HEK293T (cell line): Measurements from ENCODE around the gene APOL1.

ENCODE experiments used
- ARNT ChIP-seq: fragments of 450-650 bp; IDR thresholded peaks from 2 replicates; pipeline ENCODE4 v1.6.1; 2017; ENCODE audit warnings: mild to moderate bottlenecking
- BHLHE40 ChIP-seq: fragments of 450-650 bp; IDR thresholded peaks from 2 replicates; pipeline ENCODE4 v1.6.1; 2016; ENCODE audit warnings: mild to moderate bottlenecking, moderate library complexity, borderline replicate concordance
- CTBP1 ChIP-seq: fragments of 450-650 bp; IDR thresholded peaks from 2 replicates; pipeline ENCODE4 v1.6.1; 2016; ENCODE audit warnings: borderline replicate concordance
- FOXA1 ChIP-seq: fragments of 450-650 bp; IDR thresholded peaks from 2 replicates; pipeline ENCODE4 v1.6.1; 2016; ENCODE audit warnings: mild to moderate bottlenecking
- FOXK2 ChIP-seq: fragments of 450-650 bp; IDR thresholded peaks from 2 replicates; pipeline ENCODE4 v1.6.1; 2016; ENCODE audit warnings: mild to moderate bottlenecking
- FOXM1 ChIP-seq: fragments of 450-650 bp; IDR thresholded peaks from 2 replicates; pipeline ENCODE4 v1.6.1; 2017; ENCODE audit warnings: mild to moderate bottlenecking, borderline replicate concordance
- HDGF ChIP-seq: fragments of 450-650 bp; IDR thresholded peaks from 2 replicates; pipeline ENCODE4 v1.6.1; 2017; ENCODE audit warnings: antibody characterized with exemption, borderline replicate concordance
- L3MBTL2 ChIP-seq: fragments of 450-650 bp; conservative IDR thresholded peaks from 2 replicates; pipeline ENCODE4 v1.6.1; 2016; ENCODE audit warnings: mild to moderate bottlenecking
- LEF1 ChIP-seq: fragments of 450-650 bp; IDR thresholded peaks from 2 replicates; pipeline ENCODE4 v1.6.1; 2017; ENCODE audit warnings: mild to moderate bottlenecking, borderline replicate concordance
- PKNOX1 ChIP-seq: fragments of 450-650 bp; IDR thresholded peaks from 2 replicates; pipeline ENCODE4 v1.6.1; 2016
- SP1 ChIP-seq: fragments of 450-650 bp; IDR thresholded peaks from 2 replicates; pipeline ENCODE4 v1.6.1; 2017
- SUZ12 ChIP-seq: fragments of 450-650 bp; IDR thresholded peaks from 2 replicates; pipeline ENCODE4 v1.6.1; 2016; ENCODE audit warnings: mild to moderate bottlenecking
- TARDBP ChIP-seq: fragments of 450-650 bp; IDR thresholded peaks from 2 replicates; pipeline ENCODE4 v1.6.1; 2016
- ZNF384 ChIP-seq: fragments of 450-650 bp; IDR thresholded peaks from 2 replicates; pipeline ENCODE4 v1.6.1; 2016

- no peak for TF ChIP-seq SUZ12
- no peak for TF ChIP-seq PKNOX1
- no peak for TF ChIP-seq TARDBP
- no peak for TF ChIP-seq ARNT
- no peak for TF ChIP-seq SP1
- TF ChIP-seq HDGF, result no peak
- no peak for TF ChIP-seq FOXM1
- TF ChIP-seq BHLHE40, result no peak
- TF ChIP-seq ZNF384, result no peak
- no peak for TF ChIP-seq L3MBTL2
- TF ChIP-seq LEF1, result no peak
- no peak for TF ChIP-seq FOXK2
- TF ChIP-seq FOXA1, result no peak
- TF ChIP-seq CTBP1, result no peak
These were observed 18.7 kb upstream of the APOL1 start for GRCh38 chr22:36234213-36234612.
